ENCODE data around the gene MMP7.

DNA sequence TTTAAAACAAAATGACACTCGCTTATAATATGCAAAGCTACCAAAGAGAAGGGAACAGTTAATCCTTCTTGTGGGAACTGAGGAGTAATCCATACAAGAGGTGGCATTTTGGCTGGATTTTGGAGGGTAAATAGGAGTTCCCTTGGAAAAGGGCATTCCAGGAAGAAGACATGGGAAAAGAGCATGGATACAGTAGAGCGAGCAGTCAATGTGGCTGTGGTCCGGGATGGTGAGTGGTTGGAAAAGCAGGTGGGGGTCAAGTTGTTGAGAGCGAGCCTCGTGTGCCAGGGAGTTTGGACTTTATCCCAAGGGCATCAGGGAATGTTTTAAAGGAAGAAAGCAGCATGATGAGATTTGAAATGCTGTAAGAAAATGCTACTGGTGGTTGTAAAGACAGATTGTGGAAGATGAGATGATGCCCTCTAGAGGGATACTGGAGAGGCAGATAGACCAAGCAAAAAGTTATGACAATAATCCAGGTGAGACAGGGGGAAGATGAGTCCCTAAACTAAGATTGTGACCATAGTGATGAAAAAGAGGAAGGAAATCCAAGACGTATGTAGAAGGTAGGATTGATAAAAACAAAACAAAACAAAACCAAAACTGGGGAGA is 3.8 kb upstream of the MMP7 start:
- TF ChIP-seq, protein P1, sequence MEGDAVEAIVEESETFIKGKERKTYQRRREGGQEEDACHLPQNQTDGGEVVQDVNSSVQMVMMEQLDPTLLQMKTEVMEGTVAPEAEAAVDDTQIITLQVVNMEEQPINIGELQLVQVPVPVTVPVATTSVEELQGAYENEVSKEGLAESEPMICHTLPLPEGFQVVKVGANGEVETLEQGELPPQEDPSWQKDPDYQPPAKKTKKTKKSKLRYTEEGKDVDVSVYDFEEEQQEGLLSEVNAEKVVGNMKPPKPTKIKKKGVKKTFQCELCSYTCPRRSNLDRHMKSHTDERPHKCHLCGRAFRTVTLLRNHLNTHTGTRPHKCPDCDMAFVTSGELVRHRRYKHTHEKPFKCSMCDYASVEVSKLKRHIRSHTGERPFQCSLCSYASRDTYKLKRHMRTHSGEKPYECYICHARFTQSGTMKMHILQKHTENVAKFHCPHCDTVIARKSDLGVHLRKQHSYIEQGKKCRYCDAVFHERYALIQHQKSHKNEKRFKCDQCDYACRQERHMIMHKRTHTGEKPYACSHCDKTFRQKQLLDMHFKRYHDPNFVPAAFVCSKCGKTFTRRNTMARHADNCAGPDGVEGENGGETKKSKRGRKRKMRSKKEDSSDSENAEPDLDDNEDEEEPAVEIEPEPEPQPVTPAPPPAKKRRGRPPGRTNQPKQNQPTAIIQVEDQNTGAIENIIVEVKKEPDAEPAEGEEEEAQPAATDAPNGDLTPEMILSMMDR (IDR thresholded peaks at IDR 0.05; ENCODE audit: low read depth, low read length), result no peak
- no peak for TF ChIP-seq MYC (IDR thresholded peaks at IDR 0.05; ENCODE audit: low read depth, low read length)
- TF ChIP-seq POLR2A (IDR thresholded peaks at IDR 0.05; ENCODE audit: extremely low read depth, insufficient read length), result no peak
- no peak for TF ChIP-seq MAX (IDR thresholded peaks at IDR 0.05; ENCODE audit: low read depth, low read length)

Measured in NB4 (cell line).